Endothelial cell of umbilical vein (primary cell): ENCODE data around the gene AP1M1. TPM values are rescaled to one million over a fixed set of nuclear protein-coding genes. Genes with fewer than 3 reads are reported as not detected.

Source experiments
- BruUV-seq: library from RNA; stranded (reverse); fragments of 400-500 nt; replicated peaks from 2 replicates; lab custom pipeline; 2021; lab: Mats Ljungman, UMichigan
- CTCF ChIA-PET: fragments of 300-600, 350-600 bp; sonication (Branson Sonifier 250); formaldehyde crosslinking; loops from one replicate; lab custom pipeline; 2021; ENCODE audit warnings: antibody characterized with exemption, inconsistent platforms; lab: Charles Lee
- POLR2A ChIA-PET: fragments of 300-600, 350-600 bp; sonication (Branson Sonifier 250); formaldehyde crosslinking; loops from one replicate; lab custom pipeline; 2021; ENCODE audit warnings: antibody characterized with exemption, inconsistent platforms; lab: Charles Lee
- DNase-seq: peaks from one replicate; pipeline ENCODE4 v3.0.0-alpha.2; 2011; ENCODE audit warnings: low read depth, low spot score
- FAIRE-seq: peaks from 2 replicates; lab custom pipeline; 2011; peaks lifted over from hg19 to GRCh38; lab: Jason Lieb, UNC
- H2AFZ ChIP-seq: 2 replicates; pipeline ENCODE4 v1.6.0; 2012; ENCODE audit warnings: low read depth, low read length, control low read depth, inconsistent platforms
- H3K27ac ChIP-seq: 2 replicates; pipeline ENCODE4 v1.5.1; 2011; ENCODE audit warnings: low read depth, mild to moderate bottlenecking, control low read depth, low read length, moderate library complexity; ENCODE audit not compliant: insufficient read depth
- H3K27me3 ChIP-seq, 2 experiments: 2 replicates each; pipeline versions ENCODE4 v1.6.0 to v1.6.1; 2011; ENCODE audit warnings: low read length in 2 of 2, mixed read lengths in 1 of 2; ENCODE audit not compliant: control insufficient read depth in 2 of 2, insufficient read depth in 2 of 2
- H3K36me3 ChIP-seq, 2 experiments: 2 replicates in 1 of 2; 3 replicates in 1 of 2; pipeline ENCODE4 v1.5.1; 2011; ENCODE audit warnings: low read length in 2 of 2, mild to moderate bottlenecking in 1 of 2, moderate library complexity in 1 of 2; ENCODE audit not compliant: control insufficient read depth in 2 of 2, insufficient read depth in 2 of 2; ENCODE audit errors: extremely low read depth in 1 of 2
- H3K4me1 ChIP-seq: 3 replicates; pipeline ENCODE4 v1.5.1; 2011; ENCODE audit warnings: mild to moderate bottlenecking, low read length; ENCODE audit not compliant: control insufficient read depth, insufficient read depth; ENCODE audit errors: extremely low read depth
- H3K4me2 ChIP-seq: 2 replicates; pipeline ENCODE4 v1.6.1; 2011; ENCODE audit warnings: low read length, control low read depth, mixed read lengths; ENCODE audit not compliant: insufficient read depth
- H3K4me3 ChIP-seq, 3 experiments: fragments of 200-600 bp in 1 of 3; sonication (generic), shearing (Covaris generic) in 1 of 3; replicated peaks in 1 of 3; 2 replicates each; pipeline ENCODE4 v1.5.1; 2011 to 2016; ENCODE audit warnings: control low read depth in 3 of 3, low read length in 3 of 3, mild to moderate bottlenecking in 2 of 3, inconsistent platforms in 1 of 3, low read depth in 1 of 3, moderate library complexity in 1 of 3; ENCODE audit not compliant: insufficient read depth in 1 of 3
- H3K79me2 ChIP-seq: 2 replicates; pipeline ENCODE4 v1.6.0; 2012; ENCODE audit warnings: low read length, inconsistent platforms; ENCODE audit not compliant: control insufficient read depth, insufficient read depth
- H3K9ac ChIP-seq: replicated peaks from 2 replicates; pipeline ENCODE3; 2011; ENCODE audit warnings: low read length, control low read depth; ENCODE audit not compliant: insufficient read depth; ENCODE audit errors: extremely low read depth
- H3K9me1 ChIP-seq: replicated peaks from 3 replicates; pipeline ENCODE4 v1.6.0; 2011; ENCODE audit warnings: mild to moderate bottlenecking, low read length; ENCODE audit not compliant: control insufficient read depth, insufficient read depth; ENCODE audit errors: extremely low read depth
- H3K9me3 ChIP-seq: replicated peaks from 2 replicates; pipeline ENCODE4 v1.5.1; 2012; ENCODE audit warnings: low read length, inconsistent platforms; ENCODE audit not compliant: control insufficient read depth, insufficient read depth
- H4K20me1 ChIP-seq: replicated peaks from 2 replicates; pipeline ENCODE3; 2011; ENCODE audit warnings: mild to moderate bottlenecking, low read length; ENCODE audit not compliant: control insufficient read depth, insufficient read depth; ENCODE audit errors: extremely low read depth
- EZH2 ChIP-seq: IDR thresholded peaks from 2 replicates; pipeline ENCODE4 v1.6.1; 2012; ENCODE audit warnings: borderline replicate concordance, low read depth, mild to moderate bottlenecking, moderate library complexity, low read length, inconsistent platforms; ENCODE audit not compliant: severe bottlenecking
- FOS ChIP-seq: IDR thresholded peaks from 2 replicates; pipeline ENCODE4 v1.6.1; 2011; ENCODE audit warnings: mild to moderate bottlenecking, low read length, moderate library complexity, borderline replicate concordance; ENCODE audit not compliant: insufficient read depth
- GATA2 ChIP-seq: IDR thresholded peaks from 2 replicates; pipeline ENCODE4 v1.7.0; 2011; ENCODE audit warnings: low read depth, mild to moderate bottlenecking, moderate library complexity, mixed read lengths, low read length; ENCODE audit not compliant: insufficient read length, insufficient read depth
- JUN ChIP-seq: IDR thresholded peaks from 2 replicates; pipeline ENCODE4 v1.6.1; 2011; ENCODE audit warnings: borderline replicate concordance, low read depth; ENCODE audit not compliant: insufficient read length, insufficient read depth
- MYC ChIP-seq: IDR thresholded peaks from one replicate; pipeline ENCODE4 v1.6.1; 2011; ENCODE audit warnings: mild to moderate bottlenecking, low read depth, low read length
- POLR2A ChIP-seq: IDR thresholded peaks from 2 replicates; pipeline ENCODE4 v1.6.1; 2012; ENCODE audit warnings: low read depth, mild to moderate bottlenecking, control low read depth, low read length
- POLR2AphosphoS5 ChIP-seq: IDR thresholded peaks from 2 replicates; pipeline ENCODE4 v1.6.1; 2012; ENCODE audit warnings: low read depth, mild to moderate bottlenecking, control low read depth, low read length, moderate library complexity; ENCODE audit not compliant: insufficient read depth
- dilution Hi-C: fragments of 300-500 bp; cut with MboI; formaldehyde crosslinking; loops from one replicate; pipeline ENCODE4 v1.15.0; 2019; ENCODE audit warnings: low sequenced_read_pairs; ENCODE audit not compliant: extremely low pct_ligation_motif_present
- intact Hi-C: fragments of 100-400 bp; cut with micrococcal nuclease; formaldehyde crosslinking; loops from one replicate; pipeline ENCODE4 v1.10.0; 2022
- polyA plus RNA-seq, 4 experiments: library from polyadenylated mRNA; depleted of rRNA in 3 of 4; stranded (reverse) in 3 of 4; unstranded in 1 of 4; fragments of >200 nt; gene quantifications; 2 replicates each; pipeline versions ENCODE4 v1.2.1 to v1.2.3, GENCODE V29; 2011 to 2012; ENCODE audit warnings: missing spikeins in 1 of 4
- total RNA-seq: library from RNA; stranded (reverse); gene quantifications from 2 replicates; pipeline ENCODE4 v1.2.3, GENCODE V29; 2021
- TF ChIP-seq, protein P1 (sequence below), 2 donors: IDR thresholded peaks; 1 replicate in 1 of 2; 2 replicates in 1 of 2; pipeline ENCODE4 v1.5.1; 2011; ENCODE audit warnings: low read length in 2 of 2, mild to moderate bottlenecking in 2 of 2, moderate library complexity in 2 of 2, control low read depth in 1 of 2, inconsistent platforms in 1 of 2, low read depth in 1 of 2; ENCODE audit not compliant: insufficient read depth in 1 of 2; ENCODE audit errors: extremely low read depth in 1 of 2
- TF ChIP-seq, protein P2 (sequence below): IDR thresholded peaks from 2 replicates; pipeline ENCODE4 v1.6.1; 2011; ENCODE audit not compliant: insufficient read depth, insufficient read length

AP1M1 gene
- total and polyA plus RNA-seq, 2 donors (not counting 3 experiments of a cell fraction or from before 2014, with no cell fraction given) = 99.3 to 129 TPM

- intact Hi-C loops = no loop called here
- dilution Hi-C loops = loop anchor here (25.0 kb wide), 1 partner anchor 139 kb away; no protein-coding TSS in a partner anchor
- Histone ChIP-seq H3K27me3 (no peaks in the 10 kb centered on the region), H2AFZ (no peak overlapping the region), H3K4me3 (no peak overlapping the region), H3K9me1 (no peaks in the 10 kb centered on the region), H3K4me2 (no peak overlapping the region), H3K79me2 (peaks cover 9% of the 10 kb centered on the region), H3K9me3 (peaks cover 5% of the 10 kb centered on the region), H4K20me1 (no peaks in the 10 kb centered on the region), H3K27ac (no peak overlapping the region), H3K36me3 (peaks cover 11 to 35% of the 10 kb centered on the region in 2 experiments), H3K9ac (no peak overlapping the region), H3K4me1 (no peaks in the 10 kb centered on the region)
- DNase-seq (no peak), FAIRE-seq (no peak)
- CTCF ChIA-PET = interaction anchor here (1.0 to 1.4 kb wide), 2 partner anchors 154 to 160 kb away, joined by 3 read pairs; no protein-coding TSS in a partner anchor
- no TSS peak for BruUV-seq
- POLR2A ChIA-PET = interaction anchor here (0.5 kb wide), 1 partner anchor 28 kb away, joined by 3 read pairs; no protein-coding TSS in a partner anchor
- TF ChIP-seq, protein P1, sequence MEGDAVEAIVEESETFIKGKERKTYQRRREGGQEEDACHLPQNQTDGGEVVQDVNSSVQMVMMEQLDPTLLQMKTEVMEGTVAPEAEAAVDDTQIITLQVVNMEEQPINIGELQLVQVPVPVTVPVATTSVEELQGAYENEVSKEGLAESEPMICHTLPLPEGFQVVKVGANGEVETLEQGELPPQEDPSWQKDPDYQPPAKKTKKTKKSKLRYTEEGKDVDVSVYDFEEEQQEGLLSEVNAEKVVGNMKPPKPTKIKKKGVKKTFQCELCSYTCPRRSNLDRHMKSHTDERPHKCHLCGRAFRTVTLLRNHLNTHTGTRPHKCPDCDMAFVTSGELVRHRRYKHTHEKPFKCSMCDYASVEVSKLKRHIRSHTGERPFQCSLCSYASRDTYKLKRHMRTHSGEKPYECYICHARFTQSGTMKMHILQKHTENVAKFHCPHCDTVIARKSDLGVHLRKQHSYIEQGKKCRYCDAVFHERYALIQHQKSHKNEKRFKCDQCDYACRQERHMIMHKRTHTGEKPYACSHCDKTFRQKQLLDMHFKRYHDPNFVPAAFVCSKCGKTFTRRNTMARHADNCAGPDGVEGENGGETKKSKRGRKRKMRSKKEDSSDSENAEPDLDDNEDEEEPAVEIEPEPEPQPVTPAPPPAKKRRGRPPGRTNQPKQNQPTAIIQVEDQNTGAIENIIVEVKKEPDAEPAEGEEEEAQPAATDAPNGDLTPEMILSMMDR (IDR thresholded peaks at IDR 0.05; ENCODE audit: extremely low read depth in 1 of 2, insufficient read depth in 1 of 2, low read depth in 1 of 2, low read length in 2 of 2) = no peak
- no peak for TF ChIP-seq EZH2
- no peak for TF ChIP-seq JUN
- TF ChIP-seq, protein P2, sequence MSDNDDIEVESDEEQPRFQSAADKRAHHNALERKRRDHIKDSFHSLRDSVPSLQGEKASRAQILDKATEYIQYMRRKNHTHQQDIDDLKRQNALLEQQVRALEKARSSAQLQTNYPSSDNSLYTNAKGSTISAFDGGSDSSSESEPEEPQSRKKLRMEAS = no peak
- TF ChIP-seq FOS = no peak
- no peak for TF ChIP-seq POLR2AphosphoS5
- no peak for TF ChIP-seq GATA2
- TF ChIP-seq POLR2A = no peak
- TF ChIP-seq MYC = no peak
Measured at GRCh38 chr19:16222806-16223205, 25.1 kb downstream of the AP1M1 start.
